ENCODE data around the gene METTL3.

The METTL3 gene

GRCh38 chr14:21514341-21514740, 3.2 kb upstream of the METTL3 start:
- no peak overlapping the region for H3K4me2 ChIP-seq (ENCODE audit: low read depth, low read length, poor library complexity, severe bottlenecking)
- no peaks in the 10 kb centered on the region; the same call in 1 of the 2 replicates for H3F3A ChIP-seq (ENCODE audit: low read depth)
- H3K9me2 ChIP-seq (replicated peaks; ENCODE audit: low read depth, low read length), result no peaks in the 10 kb centered on the region
- no peak overlapping the region for H3K4me3 ChIP-seq (ENCODE audit: low read length, poor library complexity, severe bottlenecking)
- TF ChIP-seq EZH2phosphoT487 (IDR thresholded peaks at IDR 0.05; ENCODE audit: borderline replicate concordance) (no peak), CTCF (conservative IDR thresholded peaks at IDR 0.05; ENCODE audit: low read length) (no peak)
- H3K36me3 ChIP-seq (ENCODE audit: insufficient read depth, low read length), result no peaks in the 10 kb centered on the region
- H3K79me2 ChIP-seq (ENCODE audit: insufficient read depth, low read length), result peaks cover 18% of the 10 kb centered on the region
- H3K4me1 ChIP-seq (ENCODE audit: insufficient read depth, low read length, poor library complexity, severe bottlenecking), result peaks cover 9% of the 10 kb centered on the region
- H3K9ac ChIP-seq (ENCODE audit: low read depth, low read length, poor library complexity, severe bottlenecking), result no peak overlapping the region
- peaks cover 8% of the 10 kb centered on the region for H4K20me1 ChIP-seq (ENCODE audit: insufficient read depth, low read length, poor library complexity, severe bottlenecking)
- H2AFZ ChIP-seq (ENCODE audit: low read length), result 0 out of 2 replicates have a peak overlapping the region, but pooled peaks have one; percentile 35
- no peaks in the 10 kb centered on the region for H3K9me3 ChIP-seq (ENCODE audit: insufficient read depth, low read depth, low read length)
- peaks cover 48% of the 10 kb centered on the region for H3K27me3 ChIP-seq (ENCODE audit: insufficient read depth, low read length, poor library complexity, severe bottlenecking)

GRCh38 chr14:21509432-21510143, 1.6 kb downstream of the METTL3 start:
- H3K36me3 ChIP-seq (ENCODE audit: insufficient read depth, low read length), result no peaks in the 10 kb centered on the region
- H2AFZ ChIP-seq (ENCODE audit: low read length), result no peak overlapping the region
- H3F3A ChIP-seq (ENCODE audit: low read depth), result no peaks in the 10 kb centered on the region; the same call in 1 of the 2 replicates
- peaks cover 20% of the 10 kb centered on the region for H3K27me3 ChIP-seq (ENCODE audit: insufficient read depth, low read length, poor library complexity, severe bottlenecking)
- peaks cover 57% of the 10 kb centered on the region for H3K79me2 ChIP-seq (ENCODE audit: insufficient read depth, low read length)
- no peaks in the 10 kb centered on the region for H3K9me3 ChIP-seq (ENCODE audit: insufficient read depth, low read depth, low read length)
- peak overlapping the region; percentile 88 for H3K4me2 ChIP-seq (ENCODE audit: low read depth, low read length, poor library complexity, severe bottlenecking)
- H3K9me2 ChIP-seq (replicated peaks; ENCODE audit: low read depth, low read length), result no peaks in the 10 kb centered on the region
- H4K20me1 ChIP-seq (ENCODE audit: insufficient read depth, low read length, poor library complexity, severe bottlenecking), result peaks cover 16% of the 10 kb centered on the region
- H3K9ac ChIP-seq (ENCODE audit: low read depth, low read length, poor library complexity, severe bottlenecking), result peak overlapping the region; percentile 89
- TF ChIP-seq EZH2phosphoT487 (IDR thresholded peaks at IDR 0.05; ENCODE audit: borderline replicate concordance) (no peak), CTCF (conservative IDR thresholded peaks at IDR 0.05; ENCODE audit: low read length) (no peak)
- H3K4me1 ChIP-seq (ENCODE audit: insufficient read depth, low read length, poor library complexity, severe bottlenecking), result peaks cover 10% of the 10 kb centered on the region
- H3K4me3 ChIP-seq (ENCODE audit: low read length, poor library complexity, severe bottlenecking), result peak overlapping the region; percentile 95

GRCh38 chr14:21506557-21506956, 4.6 kb downstream of the METTL3 start:
- H3K4me2 ChIP-seq (ENCODE audit: low read depth, low read length, poor library complexity, severe bottlenecking), result no peak overlapping the region
- H3K27me3 ChIP-seq (ENCODE audit: insufficient read depth, low read length, poor library complexity, severe bottlenecking), result no peaks in the 10 kb centered on the region
- H3K9me3 ChIP-seq (ENCODE audit: insufficient read depth, low read depth, low read length), result no peaks in the 10 kb centered on the region
- H3K4me3 ChIP-seq (ENCODE audit: low read length, poor library complexity, severe bottlenecking), result no peak overlapping the region
- H3K79me2 ChIP-seq (ENCODE audit: insufficient read depth, low read length), result peaks cover 63% of the 10 kb centered on the region
- peaks cover 23% of the 10 kb centered on the region; the same call in 1 of the 2 replicates for H3K36me3 ChIP-seq (ENCODE audit: insufficient read depth, low read length)
- peaks cover 4% of the 10 kb centered on the region for H3K4me1 ChIP-seq (ENCODE audit: insufficient read depth, low read length, poor library complexity, severe bottlenecking)
- H3F3A ChIP-seq (ENCODE audit: low read depth), result no peaks in the 10 kb centered on the region
- no peaks in the 10 kb centered on the region for H3K9me2 ChIP-seq (replicated peaks; ENCODE audit: low read depth, low read length)
- peaks cover 16% of the 10 kb centered on the region for H4K20me1 ChIP-seq (ENCODE audit: insufficient read depth, low read length, poor library complexity, severe bottlenecking)
- H2AFZ ChIP-seq (ENCODE audit: low read length), result no peak overlapping the region
- TF ChIP-seq CTCF (conservative IDR thresholded peaks at IDR 0.05; ENCODE audit: low read length) (no peak), EZH2phosphoT487 (IDR thresholded peaks at IDR 0.05; ENCODE audit: borderline replicate concordance) (no peak)
- no peak overlapping the region for H3K9ac ChIP-seq (ENCODE audit: low read depth, low read length, poor library complexity, severe bottlenecking)

All from Loucy (cell line).